GM19193 (cell line): ENCODE results near the gene MAP3K4.

ENCODE experiments used
- POLR2A ChIP-seq: IDR thresholded peaks from 4 replicates; pipeline ENCODE4 v1.6.1; 2011; ENCODE audit not compliant: insufficient read depth, insufficient read length; ENCODE audit errors: extremely low read depth

The MAP3K4 gene

DNA sequence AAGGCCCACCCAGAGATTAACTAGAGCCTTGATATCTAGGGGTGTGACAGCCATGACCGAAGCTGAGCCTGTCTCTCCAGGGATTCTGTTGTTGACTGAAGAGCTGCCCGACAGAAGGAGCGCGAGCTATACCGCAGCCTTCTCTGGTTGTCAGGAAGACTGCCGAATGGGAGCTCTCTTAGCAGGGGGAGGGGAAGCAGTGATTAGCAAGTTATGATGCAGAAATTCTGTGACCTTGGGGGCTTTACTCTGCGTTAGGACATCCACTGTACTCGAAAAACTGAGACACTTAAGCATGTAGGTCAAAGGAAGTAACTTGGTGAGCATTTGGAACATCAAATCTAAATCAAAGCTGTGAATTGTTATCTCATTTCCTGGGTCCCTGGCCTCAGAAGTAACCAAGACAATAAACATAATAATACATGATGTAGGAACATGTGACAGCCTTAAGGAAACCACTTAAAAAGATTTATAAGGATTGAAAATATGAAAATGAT, 84.7 kb downstream of the MAP3K4 start:
- no peak for TF ChIP-seq POLR2A

DNA sequence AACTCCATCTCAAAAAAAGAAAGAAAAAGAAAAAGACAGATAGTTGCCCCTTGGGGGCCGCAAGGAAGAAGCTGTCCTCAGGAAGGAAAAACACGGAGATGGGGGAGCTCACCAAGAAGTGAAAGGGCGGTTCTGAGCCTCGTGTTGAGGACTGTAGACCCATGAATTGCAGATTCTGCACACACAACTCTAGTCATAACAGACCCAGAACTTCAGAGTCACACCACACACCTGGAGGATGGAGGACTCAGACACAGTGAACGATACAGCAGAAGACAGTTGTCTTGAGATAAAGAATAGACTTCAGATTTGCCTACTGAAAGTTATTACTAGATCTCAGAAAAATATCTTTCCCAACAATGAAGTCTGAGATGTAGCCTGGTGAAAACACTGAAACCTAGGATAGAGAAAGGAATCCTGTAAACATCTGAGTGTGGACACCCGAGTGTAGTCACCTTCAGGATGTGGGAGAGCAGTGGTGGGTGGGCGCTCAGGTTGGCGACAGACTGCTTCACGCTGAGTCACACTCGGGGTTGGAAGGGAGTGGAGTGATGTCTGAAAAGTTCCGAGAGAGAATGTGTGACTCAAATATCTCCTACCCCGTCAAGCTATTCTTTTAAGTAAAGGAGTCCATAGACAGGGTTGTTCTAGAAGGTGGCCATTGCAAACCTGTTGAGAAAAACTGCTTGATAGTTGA, 88.1 kb downstream of the MAP3K4 start:
- no peak for TF ChIP-seq POLR2A

DNA sequence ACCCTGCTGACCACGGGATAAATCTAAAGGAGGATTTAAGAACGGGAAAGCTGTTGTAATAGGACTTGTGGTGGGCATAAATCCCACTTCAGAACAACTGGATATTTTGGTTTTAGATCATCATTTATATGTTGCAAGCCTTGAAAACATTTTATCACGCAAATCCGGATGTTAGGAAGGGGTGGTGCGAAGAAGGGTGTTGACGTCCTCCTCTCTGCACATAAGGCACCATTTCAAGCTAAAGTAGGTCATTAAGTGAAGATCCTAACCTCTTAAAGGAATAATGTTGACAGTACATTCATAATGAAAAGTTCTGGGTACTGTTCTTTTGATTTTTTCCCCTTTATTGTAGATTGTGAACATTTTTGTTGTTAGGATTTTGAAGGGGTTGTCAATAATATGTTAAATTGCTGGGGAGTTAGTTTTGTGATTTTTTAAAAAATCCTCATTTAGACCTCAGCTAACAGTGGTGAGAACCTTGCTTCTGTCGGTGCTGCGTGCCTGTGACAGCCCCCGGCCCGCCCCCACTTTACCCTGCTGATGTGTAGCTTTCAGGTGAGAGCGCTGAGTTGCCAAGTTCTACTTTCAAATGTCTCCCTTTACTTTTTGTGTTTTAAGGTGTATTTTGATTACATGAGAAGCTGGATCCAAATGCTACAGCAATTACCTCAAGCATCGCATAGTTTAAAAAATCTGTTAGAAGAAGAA, 88.8 kb downstream of the MAP3K4 start:
- no peak for TF ChIP-seq POLR2A

DNA sequence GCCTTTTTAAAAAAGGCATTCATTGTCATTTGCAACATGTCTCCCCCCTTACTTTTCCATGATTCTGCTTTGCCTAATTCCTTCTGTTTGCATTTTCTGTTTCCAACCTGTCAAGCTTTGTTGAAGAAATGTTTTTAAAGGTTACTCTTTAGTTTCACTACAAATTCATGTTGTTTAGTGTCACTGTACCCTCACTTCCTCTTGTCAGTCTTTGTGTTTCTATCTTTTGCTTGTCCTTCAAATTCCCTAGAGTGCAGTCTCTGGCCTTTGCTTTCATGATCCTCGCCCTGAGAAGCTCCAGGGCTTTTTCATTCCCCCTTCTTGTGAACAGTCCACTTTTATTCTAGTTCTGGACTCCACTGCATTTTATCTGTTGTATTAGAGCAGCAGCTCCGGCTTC, 90.6 kb downstream of the MAP3K4 start:
- TF ChIP-seq POLR2A, result no peak

DNA sequence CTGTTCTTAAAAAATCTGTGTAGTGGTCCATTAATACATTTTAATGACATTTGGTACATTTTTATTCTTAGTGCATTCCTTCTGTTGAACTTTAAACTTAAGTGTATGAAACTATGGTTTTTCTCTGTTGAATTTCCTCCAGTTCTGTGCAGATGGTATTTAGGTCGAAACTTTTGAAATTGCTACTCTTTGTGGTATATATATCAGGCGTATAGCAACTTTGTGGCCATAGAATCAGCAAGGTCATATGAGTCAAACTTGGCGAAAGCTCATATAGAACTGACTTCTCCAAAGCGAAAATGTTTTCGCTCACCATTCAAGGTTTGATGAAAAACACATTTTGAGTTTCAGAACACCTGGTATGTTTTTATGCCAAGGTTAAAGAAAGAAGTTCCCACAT, 93.7 kb downstream of the MAP3K4 start:
- TF ChIP-seq POLR2A, result no peak

DNA sequence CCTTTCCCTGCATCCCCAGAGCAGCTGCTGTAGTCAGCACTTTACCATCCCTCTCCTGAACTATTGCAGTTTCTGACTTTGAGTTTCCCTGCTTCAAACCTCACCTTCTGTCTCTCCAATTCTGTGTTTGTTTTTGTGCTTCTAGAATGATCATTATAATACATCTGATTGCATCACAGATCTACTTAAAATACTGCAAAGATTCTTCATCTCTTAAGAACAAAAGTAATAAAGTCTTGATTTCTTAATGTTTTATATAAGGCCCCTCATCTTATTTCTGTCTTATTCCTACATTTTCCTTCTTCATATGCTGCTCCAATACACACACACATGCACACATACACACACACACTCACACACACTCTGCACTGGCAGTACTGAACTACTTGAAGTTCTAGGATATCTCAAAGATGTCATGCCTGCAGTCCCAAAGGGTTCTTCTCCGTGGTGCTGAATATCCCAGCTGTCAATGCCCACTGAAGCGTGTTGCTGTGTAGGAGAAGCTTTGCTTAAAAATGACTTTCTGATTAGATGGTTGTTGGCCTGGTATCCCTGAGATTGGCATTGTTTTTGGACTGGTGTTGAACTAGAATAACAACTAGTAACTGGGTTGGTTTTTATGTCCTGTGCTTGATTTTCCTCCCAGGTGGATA, 97.2 kb downstream of the MAP3K4 start:
- no peak for TF ChIP-seq POLR2A

DNA sequence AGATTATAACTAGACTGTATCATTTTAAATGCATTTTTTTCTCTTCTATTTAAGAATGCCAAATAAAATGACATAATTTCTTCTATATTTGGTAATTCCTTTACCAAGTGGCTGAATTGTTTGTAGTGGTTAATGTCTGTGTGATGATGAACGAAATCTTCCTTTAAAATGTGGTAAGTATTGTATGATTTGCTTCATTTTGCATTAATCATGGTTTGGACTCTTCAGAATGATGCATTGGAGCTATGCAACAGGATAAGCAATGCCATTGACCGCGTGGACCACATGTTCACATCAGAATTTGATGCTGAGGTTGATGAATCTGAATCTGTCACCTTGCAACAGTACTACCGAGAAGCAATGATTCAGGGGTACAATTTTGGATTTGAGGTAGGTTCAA, 99.6 kb downstream of the MAP3K4 start:
- no peak for TF ChIP-seq POLR2A

DNA sequence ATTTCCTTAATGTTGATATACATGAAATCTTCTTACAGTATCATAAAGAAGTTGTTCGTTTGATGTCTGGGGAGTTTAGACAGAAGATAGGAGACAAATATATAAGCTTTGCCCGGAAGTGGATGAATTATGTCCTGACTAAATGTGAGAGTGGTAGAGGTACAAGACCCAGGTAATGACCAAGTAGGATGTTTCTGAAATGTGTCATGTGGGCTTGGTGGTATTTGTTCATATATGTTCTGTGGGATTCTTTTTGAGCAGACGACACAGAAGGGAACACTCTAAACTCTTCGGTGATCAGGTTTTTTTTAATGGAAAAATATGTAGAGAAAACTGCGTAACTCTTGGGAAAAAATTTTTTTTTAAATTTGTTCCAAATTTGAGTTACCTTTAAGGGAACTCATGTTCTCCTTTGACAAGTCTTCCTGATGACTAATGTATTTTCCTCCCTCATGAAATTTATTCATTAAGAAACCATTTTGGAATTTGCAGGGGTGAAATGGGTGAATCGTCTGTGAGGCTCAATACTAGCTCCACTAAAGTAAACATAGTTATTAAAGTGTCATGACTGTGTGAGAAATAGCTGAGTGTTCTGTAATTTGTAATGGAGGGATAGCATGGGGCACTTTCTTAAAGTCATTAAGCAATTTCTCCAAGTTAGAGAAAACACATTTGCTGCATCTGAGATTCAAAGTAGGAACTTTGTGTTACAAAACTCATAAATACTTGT, 100.6 kb downstream of the MAP3K4 start:
- no peak for TF ChIP-seq POLR2A

DNA sequence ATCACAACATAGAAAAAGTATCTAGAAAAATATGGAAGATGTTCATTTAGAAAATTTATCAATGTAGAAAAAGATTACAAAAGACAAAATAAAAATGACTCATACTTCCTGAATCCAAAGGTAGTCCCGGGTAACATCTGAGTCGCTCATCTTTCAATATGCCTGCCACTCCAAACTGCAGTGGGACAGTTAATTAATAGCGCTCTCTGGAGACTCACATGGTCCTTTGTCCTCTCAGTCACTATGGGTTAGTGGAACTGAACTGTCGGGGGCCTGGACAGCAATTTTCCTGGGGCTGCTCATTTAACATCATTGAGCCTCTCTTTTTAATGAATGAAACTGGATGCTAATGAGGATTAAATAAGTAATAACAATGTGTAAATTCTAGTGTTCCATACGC, 103.4 kb downstream of the MAP3K4 start:
- no peak for TF ChIP-seq POLR2A

DNA sequence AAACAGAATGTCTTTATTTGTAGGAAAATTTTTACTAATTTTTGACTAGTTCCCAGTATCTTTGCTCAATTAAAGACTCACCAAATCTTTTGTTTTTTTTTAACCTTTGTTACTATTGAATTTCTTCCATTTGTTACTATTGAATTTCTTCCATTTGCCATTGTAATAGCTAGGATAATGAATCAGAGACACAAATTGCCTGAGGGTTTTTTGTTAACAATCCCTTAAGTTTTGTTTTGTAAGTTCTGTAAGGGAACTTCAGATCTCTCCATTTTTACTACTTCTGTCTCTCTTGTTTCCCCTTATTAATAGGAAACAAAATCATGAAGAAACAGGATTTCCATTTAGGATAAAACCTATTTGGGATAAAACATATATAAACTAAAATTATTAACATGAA, 104.3 kb downstream of the MAP3K4 start:
- TF ChIP-seq POLR2A, result no peak

DNA sequence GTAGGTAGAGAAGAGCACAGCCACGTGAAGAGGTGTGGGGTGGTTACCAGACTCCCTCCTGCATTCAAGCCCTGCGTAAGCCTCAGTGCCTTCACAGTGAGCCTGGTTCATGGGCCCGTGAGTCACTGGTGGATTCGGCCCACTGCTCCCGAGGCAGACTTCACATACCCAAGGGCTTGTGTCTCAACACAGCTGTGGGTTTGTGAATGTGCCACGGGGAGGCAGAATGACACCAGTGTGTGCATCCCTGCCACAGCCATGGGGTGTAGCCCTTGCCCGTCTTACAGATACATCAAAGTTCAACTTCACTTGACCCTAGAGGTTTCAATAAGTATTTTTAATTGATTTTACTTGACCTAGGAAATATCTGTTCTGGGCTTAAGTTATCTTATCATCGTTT, 108.5 kb downstream of the MAP3K4 start:
- no peak for TF ChIP-seq POLR2A

DNA sequence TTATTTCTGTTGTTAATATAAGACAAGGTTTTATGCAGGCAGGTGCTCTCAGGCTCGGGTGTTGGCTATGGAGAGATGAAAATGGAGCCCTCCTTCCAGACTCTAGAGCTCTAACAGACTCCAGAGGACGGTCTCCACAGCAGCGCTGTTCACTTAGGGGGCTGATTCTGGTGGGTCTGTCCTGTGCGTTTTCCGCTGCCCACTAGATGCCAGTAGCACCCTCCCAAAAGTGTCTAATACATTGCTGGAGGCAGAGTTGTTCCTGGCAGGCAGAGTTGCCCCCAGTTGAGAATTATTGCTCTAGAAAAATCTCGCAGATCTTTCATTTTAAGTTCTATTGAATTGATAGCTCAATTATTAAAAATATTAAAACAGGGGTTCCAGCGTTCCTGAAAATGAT, 109.9 kb downstream of the MAP3K4 start:
- no peak for TF ChIP-seq POLR2A

DNA sequence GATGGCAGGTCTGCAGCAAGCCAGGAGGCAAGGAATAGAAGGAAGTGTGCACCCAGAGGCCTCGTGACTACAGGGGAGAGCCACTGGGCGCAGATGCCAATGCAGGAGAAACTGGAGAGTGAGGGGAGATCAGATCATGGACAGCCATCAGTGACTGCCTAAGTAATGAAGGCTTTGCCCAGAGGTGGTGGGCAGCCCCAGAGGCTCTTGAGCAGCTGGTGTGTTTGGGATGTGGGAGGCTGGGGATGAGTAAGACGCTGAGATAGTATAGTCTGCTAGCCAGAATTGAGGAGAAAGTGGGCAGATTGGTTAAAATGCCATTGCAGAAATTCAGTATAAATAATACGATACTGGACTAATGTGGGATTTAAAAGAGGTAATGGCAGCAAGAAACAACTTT, 111.9 kb downstream of the MAP3K4 start:
- TF ChIP-seq POLR2A, result no peak

DNA sequence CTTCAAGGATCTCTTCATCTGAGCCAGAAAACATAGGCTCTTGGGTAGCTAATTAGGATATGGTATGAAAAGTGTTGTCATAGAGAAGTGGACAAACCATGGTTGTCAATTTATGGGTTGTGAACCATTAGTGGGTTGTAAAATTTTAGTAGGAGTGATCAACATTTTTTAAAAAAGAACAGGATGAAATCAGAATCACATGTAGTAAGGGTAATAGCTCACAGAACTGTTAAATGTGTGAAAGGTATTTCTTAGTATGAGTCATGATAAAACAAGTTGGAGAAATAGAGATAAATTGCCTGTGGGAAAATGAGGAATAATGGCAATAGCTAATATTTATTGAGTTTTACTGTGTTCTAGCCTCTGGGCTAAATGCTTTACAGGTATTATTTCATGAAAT, 113.4 kb downstream of the MAP3K4 start:
- no peak for TF ChIP-seq POLR2A

DNA sequence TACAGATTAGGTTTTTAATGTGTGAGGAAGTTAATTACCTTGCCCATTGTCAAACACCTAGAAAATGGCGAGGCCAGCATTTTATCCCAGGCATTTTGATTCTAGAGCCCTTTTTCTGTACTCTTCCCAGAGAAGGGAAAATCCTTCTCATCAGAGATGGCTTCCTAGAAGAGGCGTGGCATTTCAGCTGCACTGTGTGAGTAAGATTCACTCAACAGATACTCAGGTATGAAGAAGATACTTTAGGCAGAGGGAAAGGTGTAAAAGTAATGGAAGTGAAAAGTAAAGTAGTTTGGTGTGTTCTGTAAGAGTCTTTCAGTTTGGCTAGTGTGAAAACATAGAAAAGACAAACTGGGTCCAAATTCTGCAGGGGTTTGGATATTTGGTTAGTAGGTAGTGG, 113.8 kb downstream of the MAP3K4 start:
- no peak for TF ChIP-seq POLR2A
